NCI-H460 (cell line): ENCODE measurements around the gene FKBP11. TPM values are rescaled to one million over a fixed set of nuclear protein-coding genes. Genes with fewer than 3 reads are reported as not detected.

Experiments used
- DNase-seq: peaks from one replicate; pipeline ENCODE4 v3.0.0-alpha.2; 2016; ENCODE audit warnings: low read depth; ENCODE audit errors: extremely low read depth
- total RNA-seq: library from RNA; depleted of rRNA; stranded (reverse); fragments of >200 nt; shearing (Covaris generic); gene quantifications from 2 replicates; pipeline ENCODE4 v1.2.3, GENCODE V29; 2014

Gene FKBP11
- total RNA-seq, 1 experiment from 2014 or later: 54.6 TPM

GRCh38 chr12:48956279-48957140 is 31.2 kb upstream of the FKBP11 start:
- DNase-seq: peak; percentile 82

- no peak for DNase-seq
Measured at GRCh38 chr12:48954841-48955501, 29.7 kb upstream of the FKBP11 start.

- DNase-seq: no peak
Measured at GRCh38 chr12:48954061-48954460, 28.8 kb upstream of the FKBP11 start.

GRCh38 chr12:48952691-48953090 is 27.4 kb upstream of the FKBP11 start:
- DNase-seq: no peak

GRCh38 chr12:48947727-48948126 is 22.4 kb upstream of the FKBP11 start:
- DNase-seq: no peak

- no peak for DNase-seq
Measured at GRCh38 chr12:48946943-48947342, 21.7 kb upstream of the FKBP11 start.

- no peak for DNase-seq
Measured at GRCh38 chr12:48946205-48946604, 20.9 kb upstream of the FKBP11 start.

GRCh38 chr12:48943221-48943620 is 17.9 kb upstream of the FKBP11 start:
- no peak for DNase-seq

GRCh38 chr12:48940181-48940580 is 14.9 kb upstream of the FKBP11 start:
- DNase-seq: no peak

- DNase-seq: no peak
Measured at GRCh38 chr12:48938805-48939204, 13.5 kb upstream of the FKBP11 start.

GRCh38 chr12:48937170-48937569 is 11.9 kb upstream of the FKBP11 start:
- no peak for DNase-seq

GRCh38 chr12:48936379-48936979 is 11.2 kb upstream of the FKBP11 start:
- peak; percentile 62 for DNase-seq

- DNase-seq: no peak
Measured at GRCh38 chr12:48934312-48934706, 9.0 kb upstream of the FKBP11 start.

GRCh38 chr12:48933664-48934311 is 8.5 kb upstream of the FKBP11 start:
- DNase-seq: no peak

GRCh38 chr12:48932878-48933277 is 7.6 kb upstream of the FKBP11 start:
- no peak for DNase-seq

GRCh38 chr12:48930475-48930874 is 5.2 kb upstream of the FKBP11 start:
- no peak for DNase-seq

GRCh38 chr12:48929551-48929950 is 4.3 kb upstream of the FKBP11 start:
- DNase-seq: no peak

- no peak for DNase-seq
Measured at GRCh38 chr12:48927261-48927660, 2.0 kb upstream of the FKBP11 start.

- no peak for DNase-seq
Measured at GRCh38 chr12:48924617-48925303, 532 bp downstream of the FKBP11 start.

GRCh38 chr12:48923117-48923516 is 2.2 kb downstream of the FKBP11 start:
- no peak for DNase-seq
